Glutamatergic neuron (in vitro differentiated cells): ENCODE measurements around the gene APOA1. TPM values are rescaled to one million over a fixed set of nuclear protein-coding genes. Genes with fewer than 3 reads are reported as not detected.

Experiments
- DNase-seq: peaks from one replicate; pipeline ENCODE4 v3.0.0; 2022
- H3K27ac Mint-ChIP-seq: one replicate; pipeline ENCODE4 v1.8.0; 2020; ENCODE audit warnings: mild to moderate bottlenecking, mixed read lengths, inconsistent platforms; ENCODE audit not compliant: unreplicated experiment
- H3K27me3 Mint-ChIP-seq: one replicate; pipeline ENCODE4 v1.8.0; 2020; ENCODE audit warnings: mild to moderate bottlenecking, moderate library complexity, mixed read lengths, inconsistent platforms; ENCODE audit not compliant: unreplicated experiment
- H3K36me3 Mint-ChIP-seq: one replicate; pipeline ENCODE4 v1.8.0; 2020; ENCODE audit warnings: mild to moderate bottlenecking, mixed read lengths, inconsistent platforms; ENCODE audit not compliant: unreplicated experiment
- H3K4me1 Mint-ChIP-seq: one replicate; pipeline ENCODE4 v1.8.0; 2020; ENCODE audit warnings: mild to moderate bottlenecking, low read depth, mixed read lengths, inconsistent platforms; ENCODE audit not compliant: unreplicated experiment
- H3K4me3 Mint-ChIP-seq: one replicate; pipeline ENCODE4 v1.8.0; 2020; ENCODE audit warnings: mild to moderate bottlenecking, mixed read lengths, inconsistent platforms; ENCODE audit not compliant: unreplicated experiment
- H3K9me3 Mint-ChIP-seq: one replicate; pipeline ENCODE4 v1.8.0; 2020; ENCODE audit warnings: mild to moderate bottlenecking, moderate library complexity, mixed read lengths, inconsistent platforms; ENCODE audit not compliant: unreplicated experiment
- total RNA-seq: library from RNA; stranded (reverse); fragmentation: NEBNext Ultra II Directional; extraction: Animal tissue kit (Norgen Biotek cat#: 25700); gene quantifications from one replicate; pipeline ENCODE4 v1.2.1, GENCODE V29; 2021; ENCODE audit not compliant: unreplicated experiment
- TF ChIP-seq, protein P1 (sequence below): fragments of 200-600 bp; sonication (generic); IDR thresholded peaks from one replicate; pipeline ENCODE4 v1.5.0; 2021; ENCODE audit not compliant: partially characterized antibody, unreplicated experiment

The APOA1 gene
- total RNA-seq, 1 donor from 2014 or later = not detected

GRCh38 chr11:116871248-116871647, 33.8 kb upstream of the APOA1 start:
- Mint-ChIP-seq H3K4me1 (no peaks in the 10 kb centered on the region), H3K27ac (no peak overlapping the region), H3K9me3 (peaks cover 1% of the 10 kb centered on the region), H3K4me3 (no peak overlapping the region), H3K36me3 (no peaks in the 10 kb centered on the region), H3K27me3 (no peaks in the 10 kb centered on the region)
- TF ChIP-seq, protein P1, sequence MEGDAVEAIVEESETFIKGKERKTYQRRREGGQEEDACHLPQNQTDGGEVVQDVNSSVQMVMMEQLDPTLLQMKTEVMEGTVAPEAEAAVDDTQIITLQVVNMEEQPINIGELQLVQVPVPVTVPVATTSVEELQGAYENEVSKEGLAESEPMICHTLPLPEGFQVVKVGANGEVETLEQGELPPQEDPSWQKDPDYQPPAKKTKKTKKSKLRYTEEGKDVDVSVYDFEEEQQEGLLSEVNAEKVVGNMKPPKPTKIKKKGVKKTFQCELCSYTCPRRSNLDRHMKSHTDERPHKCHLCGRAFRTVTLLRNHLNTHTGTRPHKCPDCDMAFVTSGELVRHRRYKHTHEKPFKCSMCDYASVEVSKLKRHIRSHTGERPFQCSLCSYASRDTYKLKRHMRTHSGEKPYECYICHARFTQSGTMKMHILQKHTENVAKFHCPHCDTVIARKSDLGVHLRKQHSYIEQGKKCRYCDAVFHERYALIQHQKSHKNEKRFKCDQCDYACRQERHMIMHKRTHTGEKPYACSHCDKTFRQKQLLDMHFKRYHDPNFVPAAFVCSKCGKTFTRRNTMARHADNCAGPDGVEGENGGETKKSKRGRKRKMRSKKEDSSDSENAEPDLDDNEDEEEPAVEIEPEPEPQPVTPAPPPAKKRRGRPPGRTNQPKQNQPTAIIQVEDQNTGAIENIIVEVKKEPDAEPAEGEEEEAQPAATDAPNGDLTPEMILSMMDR = no peak
- DNase-seq = no peak

GRCh38 chr11:116870054-116870453, 32.6 kb upstream of the APOA1 start:
- TF ChIP-seq, protein P1 = no peak
- Mint-ChIP-seq H3K4me1 (no peaks in the 10 kb centered on the region), H3K4me3 (no peak overlapping the region), H3K36me3 (no peaks in the 10 kb centered on the region), H3K9me3 (peaks cover 1% of the 10 kb centered on the region), H3K27me3 (no peaks in the 10 kb centered on the region), H3K27ac (no peak overlapping the region)
- DNase-seq = no peak

- no peak overlapping the region for H3K4me3 Mint-ChIP-seq
- H3K27me3 Mint-ChIP-seq = no peaks in the 10 kb centered on the region
- peaks cover 1% of the 10 kb centered on the region for H3K9me3 Mint-ChIP-seq
- TF ChIP-seq, protein P1 = no peak
- no peaks in the 10 kb centered on the region for H3K36me3 Mint-ChIP-seq
- no peak for DNase-seq
- no peaks in the 10 kb centered on the region for H3K4me1 Mint-ChIP-seq
- no peak overlapping the region for H3K27ac Mint-ChIP-seq
Measured at GRCh38 chr11:116869610-116870009, 32.2 kb upstream of the APOA1 start.

DNA sequence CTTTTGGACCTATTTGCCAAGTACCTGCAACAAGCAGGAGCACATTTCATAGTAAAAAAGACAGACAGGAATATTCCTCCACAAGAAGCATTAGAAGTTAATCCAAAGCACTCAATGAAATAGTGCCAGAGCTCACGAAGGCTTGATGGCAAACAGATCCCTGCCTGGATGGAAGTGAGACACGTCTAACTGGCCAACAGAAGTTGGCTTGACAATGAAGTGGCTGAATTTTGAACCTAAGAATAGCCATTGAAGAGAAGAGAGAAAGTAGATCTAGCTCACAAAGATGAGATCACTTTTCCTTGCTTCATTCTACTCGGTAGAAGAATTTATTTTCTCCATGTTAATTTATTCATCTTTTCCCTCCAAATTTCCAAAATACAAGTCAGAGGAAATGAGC, 30.6 kb upstream of the APOA1 start:
- DNase-seq = no peak
- H3K27me3 Mint-ChIP-seq = no peaks in the 10 kb centered on the region
- no peaks in the 10 kb centered on the region for H3K4me1 Mint-ChIP-seq
- H3K9me3 Mint-ChIP-seq = peaks cover 1% of the 10 kb centered on the region
- H3K27ac Mint-ChIP-seq = no peak overlapping the region
- H3K36me3 Mint-ChIP-seq = no peaks in the 10 kb centered on the region
- no peak overlapping the region for H3K4me3 Mint-ChIP-seq
- TF ChIP-seq, protein P1 = no peak

GRCh38 chr11:116867619-116868018, 30.2 kb upstream of the APOA1 start:
- H3K4me1 Mint-ChIP-seq = no peaks in the 10 kb centered on the region
- peaks cover 1% of the 10 kb centered on the region for H3K9me3 Mint-ChIP-seq
- H3K4me3 Mint-ChIP-seq = no peak overlapping the region
- DNase-seq = no peak
- no peaks in the 10 kb centered on the region for H3K27me3 Mint-ChIP-seq
- H3K36me3 Mint-ChIP-seq = no peaks in the 10 kb centered on the region
- H3K27ac Mint-ChIP-seq = no peak overlapping the region
- TF ChIP-seq, protein P1 = no peak
